Peyer's patch (tissue), 4 donors: ENCODE data around the gene MDC1. TPM values are rescaled to one million over a fixed set of nuclear protein-coding genes. Genes with fewer than 3 reads are reported as not detected.
"Not testable (repeated sequence)": the region's sequence is repeated elsewhere in the genome, so short reads cannot be mapped to it uniquely, and the experiment has no call there.

Source experiments
- DNase-seq, 3 donors: peaks; one replicate each; pipeline ENCODE4 v3.0.0-alpha.2; 2017 to 2019
- H3K27ac ChIP-seq, 4 donors: fragments of 200-600 bp; sonication (generic); one replicate each; pipeline ENCODE4 v1.5.1; 2016 to 2019
- H3K27me3 ChIP-seq, 2 donors: fragments of 200-600 bp; sonication (generic); one replicate each; pipeline ENCODE4 v1.5.1; 2019
- H3K36me3 ChIP-seq, 3 donors: fragments of 200-600 bp; sonication (generic); one replicate each; pipeline ENCODE4 v1.5.1; 2016 to 2019
- H3K4me1 ChIP-seq, 4 donors: fragments of 200-600 bp; sonication (generic); one replicate each; pipeline ENCODE4 v1.5.1; 2016 to 2019
- H3K4me3 ChIP-seq, 4 donors: fragments of 200-600 bp; sonication (generic); 1 replicate in 3 of 4; 2 replicates in 1 of 4; pipeline ENCODE4 v1.5.1; 2016 to 2019; ENCODE audit warnings: mild to moderate bottlenecking in 1 of 4
- H3K9me3 ChIP-seq, 4 donors: fragments of 200-600 bp; sonication (generic); one replicate each; pipeline ENCODE4 v1.5.1; 2016 to 2019; ENCODE audit warnings: mild to moderate bottlenecking in 1 of 4
- CTCF ChIP-seq, 6 experiments: fragments of 450-650 bp in 4 of 6; fragments of 200-600 bp in 2 of 6; sonication (generic) in 1 of 6; IDR thresholded peaks; one replicate each; pipeline ENCODE4 v1.5.1; 2017 to 2019; ENCODE audit warnings: antibody characterized with exemption in 6 of 6, mild to moderate bottlenecking in 3 of 6, moderate library complexity in 1 of 6
- POLR2A ChIP-seq, 2 donors: fragments of 450-650 bp; IDR thresholded peaks; one replicate each; pipeline ENCODE4 v1.5.1; 2017; ENCODE audit warnings: antibody characterized with exemption in 2 of 2, mild to moderate bottlenecking in 2 of 2, moderate library complexity in 2 of 2
- total RNA-seq, 4 donors: library from RNA; depleted of rRNA; stranded (reverse); fragments of >200 nt; gene quantifications; one replicate each; pipeline ENCODE4 v1.1.0, GENCODE V29; 2016

Gene MDC1
- total RNA-seq, 4 donors from 2014 or later = 7.5 to 51.2 (median 19.4) TPM

DNA sequence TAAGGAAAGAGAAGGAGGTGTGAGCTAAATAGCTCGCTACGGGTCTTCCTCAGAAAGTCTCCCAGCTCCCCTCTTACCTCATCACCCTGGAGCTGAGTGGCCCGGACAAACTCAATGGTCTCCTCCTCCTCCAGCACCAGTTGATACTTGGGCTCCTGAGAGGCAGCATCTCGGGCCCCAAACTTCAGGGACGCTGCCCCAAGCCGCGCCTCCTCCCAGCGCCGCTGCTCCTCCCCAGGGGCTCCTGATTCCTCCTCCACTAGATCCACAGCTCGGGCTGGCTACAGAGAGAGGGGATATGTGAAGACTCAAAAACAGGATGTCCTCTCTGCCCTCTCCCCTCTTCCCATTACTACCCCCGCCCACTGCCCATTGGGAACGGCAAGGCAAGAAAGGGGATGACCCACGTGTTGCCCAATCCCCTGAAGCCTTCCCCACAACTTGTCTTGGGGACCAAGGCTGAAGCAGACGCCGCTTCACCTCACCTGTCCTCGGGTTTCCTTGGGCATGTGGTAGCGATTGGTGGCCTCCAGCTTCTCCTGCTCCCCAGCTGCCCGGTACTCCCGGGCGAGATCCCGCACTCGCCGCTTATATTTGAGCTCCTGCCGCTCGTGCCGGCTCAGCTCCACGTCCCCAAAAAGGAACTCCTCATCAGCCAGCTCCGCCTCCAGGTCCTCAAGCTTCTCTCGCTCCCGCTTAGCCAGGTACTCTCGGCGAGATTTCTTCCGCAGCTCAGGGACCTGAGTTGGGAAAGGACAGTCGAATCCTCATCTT, 51.9 kb downstream of the MDC1 start:
- peaks cover 0 to 99% (median 0%) of the 10 kb centered on the region in 3 donors for H3K36me3 ChIP-seq
- no peak overlapping the region for H3K27ac ChIP-seq
- H3K4me1 ChIP-seq = no peaks in the 10 kb centered on the region
- no peaks in the 10 kb centered on the region for H3K27me3 ChIP-seq
- H3K4me3 ChIP-seq = no peak overlapping the region
- no peak for TF ChIP-seq CTCF (IDR thresholded peaks at IDR 0.05)
- no peak for TF ChIP-seq POLR2A (IDR thresholded peaks at IDR 0.05)
- DNase-seq = no peak
- no peaks in the 10 kb centered on the region for H3K9me3 ChIP-seq

- H3K36me3 ChIP-seq = peaks cover 0 to 100% (median 0%) of the 10 kb centered on the region in 3 donors
- not testable (repeated sequence) for H3K4me1 ChIP-seq, H3K9me3 ChIP-seq, H3K27me3 ChIP-seq, H3K27ac ChIP-seq, DNase-seq, H3K4me3 ChIP-seq
These were observed 59.2 kb downstream of the MDC1 start for GRCh38 chr6:30657922-30658321.

DNA sequence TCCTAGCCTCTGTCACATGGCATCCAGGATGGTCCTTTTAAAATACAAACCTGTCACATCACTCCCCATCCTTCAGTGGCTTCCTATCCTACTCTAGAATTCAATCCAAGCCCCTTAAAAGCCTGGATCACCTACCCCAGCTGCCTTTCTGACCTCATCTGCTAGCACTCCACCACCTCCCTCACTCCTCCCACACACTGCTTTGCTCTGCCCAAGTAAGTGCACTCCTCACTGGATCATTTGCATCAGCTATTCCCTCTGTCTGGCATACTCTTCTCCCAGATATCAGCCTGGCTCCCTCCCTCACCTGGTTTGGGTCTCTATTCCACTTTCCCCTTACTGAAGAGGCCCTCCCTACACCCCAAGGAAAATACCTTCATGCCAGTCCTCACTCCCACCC, 59.6 kb downstream of the MDC1 start:
- no peaks in the 10 kb centered on the region for H3K4me1 ChIP-seq
- no peaks in the 10 kb centered on the region for H3K27me3 ChIP-seq
- TF ChIP-seq CTCF (IDR thresholded peaks at IDR 0.05) = no peak
- TF ChIP-seq POLR2A (IDR thresholded peaks at IDR 0.05) = no peak
- H3K27ac ChIP-seq = no peak overlapping the region
- no peak overlapping the region for H3K4me3 ChIP-seq
- H3K36me3 ChIP-seq = peaks cover 0 to 100% (median 0%) of the 10 kb centered on the region in 3 donors
- no peaks in the 10 kb centered on the region for H3K9me3 ChIP-seq
- no peak for DNase-seq

DNA sequence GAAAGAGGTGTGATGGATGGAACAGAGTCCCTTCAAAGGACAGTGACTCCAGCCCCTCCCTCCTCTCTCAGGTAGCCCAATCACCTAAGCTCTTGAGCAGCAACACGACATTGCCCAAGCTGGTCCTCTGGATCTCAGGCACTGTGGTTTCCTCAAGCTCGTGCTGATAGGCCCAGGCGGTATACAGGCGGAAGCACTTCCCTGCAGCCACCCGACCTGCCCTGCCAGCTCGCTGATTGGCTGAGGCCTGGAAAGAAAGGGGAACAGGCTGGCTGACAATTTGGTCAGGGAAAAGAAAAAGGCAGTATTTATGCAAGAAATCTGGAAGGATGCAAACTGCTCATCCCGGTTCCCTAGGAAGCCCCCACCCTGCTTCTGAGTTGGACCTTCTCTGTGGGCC, 60.6 kb downstream of the MDC1 start:
- no peak for DNase-seq
- Histone ChIP-seq H3K27me3 (no peaks in the 10 kb centered on the region), H3K9me3 (no peaks in the 10 kb centered on the region), H3K4me1 (no peaks in the 10 kb centered on the region), H3K36me3 (peaks cover 0 to 100% (median 0%) of the 10 kb centered on the region in 3 donors), H3K27ac (no peak overlapping the region), H3K4me3 (no peak overlapping the region)
- no peak for TF ChIP-seq POLR2A (IDR thresholded peaks at IDR 0.05)

DNA sequence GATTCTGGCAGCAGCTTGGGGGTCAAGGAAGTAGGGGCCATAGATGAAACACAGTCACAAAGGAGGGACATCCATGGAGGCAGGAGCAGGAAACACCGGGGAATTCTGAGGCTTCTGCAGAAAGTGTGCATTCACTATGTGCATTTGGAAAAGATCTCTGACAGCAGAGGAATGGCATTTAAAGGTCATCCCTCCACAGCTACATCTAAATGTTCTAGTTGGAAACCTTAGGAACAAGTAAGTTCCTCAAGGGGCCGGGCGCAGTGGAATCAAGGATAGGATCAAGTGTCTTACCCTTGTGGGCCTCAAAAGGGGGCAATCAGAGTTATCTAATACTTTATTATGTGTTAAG, 61.4 kb downstream of the MDC1 start:
- no peaks in the 10 kb centered on the region for H3K27me3 ChIP-seq
- DNase-seq = no peak
- no peak overlapping the region for H3K27ac ChIP-seq
- H3K9me3 ChIP-seq = no peaks in the 10 kb centered on the region
- H3K36me3 ChIP-seq = peaks cover 0 to 100% (median 0%) of the 10 kb centered on the region in 3 donors
- no peak for TF ChIP-seq POLR2A (IDR thresholded peaks at IDR 0.05)
- TF ChIP-seq CTCF (IDR thresholded peaks at IDR 0.05) = no peak
- H3K4me3 ChIP-seq = no peak overlapping the region
- H3K4me1 ChIP-seq = no peaks in the 10 kb centered on the region

- TF ChIP-seq CTCF (IDR thresholded peaks at IDR 0.05) (no peak), POLR2A (IDR thresholded peaks at IDR 0.05) (no peak)
- Histone ChIP-seq H3K27ac (no peak overlapping the region), H3K4me3 (no peak overlapping the region), H3K36me3 (peaks cover 0 to 98% (median 0%) of the 10 kb centered on the region in 3 donors), H3K4me1 (no peaks in the 10 kb centered on the region), H3K9me3 (no peaks in the 10 kb centered on the region), H3K27me3 (no peaks in the 10 kb centered on the region)
- DNase-seq = no peak
These were observed 62.0 kb downstream of the MDC1 start for GRCh38 chr6:30654798-30655742.
